Measurements from ENCODE around the gene CTNS.

DNA sequence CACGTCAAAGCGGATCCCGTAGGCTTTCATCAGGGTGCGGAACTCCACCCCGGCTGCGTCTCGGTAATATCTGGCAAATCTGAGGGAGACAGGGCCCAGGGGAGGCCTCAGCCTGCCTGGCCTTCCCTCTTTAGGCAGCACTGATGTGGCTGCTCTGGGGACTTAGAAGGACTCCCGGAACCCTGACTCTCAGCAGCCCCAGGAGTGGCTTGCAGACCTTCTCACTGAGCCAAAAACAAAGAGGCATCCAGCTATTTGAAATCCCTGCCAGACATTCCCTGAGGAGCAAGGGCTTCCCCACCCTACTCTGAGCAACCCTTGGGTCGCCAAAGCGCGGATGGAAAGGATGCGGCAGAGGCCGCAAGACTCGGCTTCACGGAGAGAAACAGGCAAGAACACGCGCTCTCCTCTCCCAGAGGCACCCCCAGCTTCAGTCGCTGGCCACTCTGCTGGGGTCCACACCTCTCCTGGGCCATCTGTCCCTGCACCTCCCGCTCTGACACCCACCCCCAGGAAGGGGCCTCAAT, 51.5 kb downstream of the CTNS start:
- TF ChIP-seq, protein P1, sequence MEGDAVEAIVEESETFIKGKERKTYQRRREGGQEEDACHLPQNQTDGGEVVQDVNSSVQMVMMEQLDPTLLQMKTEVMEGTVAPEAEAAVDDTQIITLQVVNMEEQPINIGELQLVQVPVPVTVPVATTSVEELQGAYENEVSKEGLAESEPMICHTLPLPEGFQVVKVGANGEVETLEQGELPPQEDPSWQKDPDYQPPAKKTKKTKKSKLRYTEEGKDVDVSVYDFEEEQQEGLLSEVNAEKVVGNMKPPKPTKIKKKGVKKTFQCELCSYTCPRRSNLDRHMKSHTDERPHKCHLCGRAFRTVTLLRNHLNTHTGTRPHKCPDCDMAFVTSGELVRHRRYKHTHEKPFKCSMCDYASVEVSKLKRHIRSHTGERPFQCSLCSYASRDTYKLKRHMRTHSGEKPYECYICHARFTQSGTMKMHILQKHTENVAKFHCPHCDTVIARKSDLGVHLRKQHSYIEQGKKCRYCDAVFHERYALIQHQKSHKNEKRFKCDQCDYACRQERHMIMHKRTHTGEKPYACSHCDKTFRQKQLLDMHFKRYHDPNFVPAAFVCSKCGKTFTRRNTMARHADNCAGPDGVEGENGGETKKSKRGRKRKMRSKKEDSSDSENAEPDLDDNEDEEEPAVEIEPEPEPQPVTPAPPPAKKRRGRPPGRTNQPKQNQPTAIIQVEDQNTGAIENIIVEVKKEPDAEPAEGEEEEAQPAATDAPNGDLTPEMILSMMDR (IDR thresholded peaks at IDR 0.05; ENCODE audit: poor library complexity, severe bottlenecking), result no peak
- TF ChIP-seq EZH2 (IDR thresholded peaks at IDR 0.05; ENCODE audit: borderline replicate concordance, insufficient read depth, low read length, poor library complexity, severe bottlenecking) (no peak), EP300 (conservative IDR thresholded peaks at IDR 0.05; ENCODE audit: poor library complexity, severe bottlenecking) (no peak), POLR2AphosphoS5 (IDR thresholded peaks at IDR 0.05) (no peak), TAF1 (IDR thresholded peaks at IDR 0.05; ENCODE audit: low read depth) (no peak), SMC3 (conservative IDR thresholded peaks at IDR 0.05; ENCODE audit: poor library complexity) (no peak), RAD21 (conservative IDR thresholded peaks at IDR 0.05) (no peak), MXI1 (conservative IDR thresholded peaks at IDR 0.05; ENCODE audit: poor library complexity, severe bottlenecking) (no peak)
- TF ChIP-seq, protein P2, sequence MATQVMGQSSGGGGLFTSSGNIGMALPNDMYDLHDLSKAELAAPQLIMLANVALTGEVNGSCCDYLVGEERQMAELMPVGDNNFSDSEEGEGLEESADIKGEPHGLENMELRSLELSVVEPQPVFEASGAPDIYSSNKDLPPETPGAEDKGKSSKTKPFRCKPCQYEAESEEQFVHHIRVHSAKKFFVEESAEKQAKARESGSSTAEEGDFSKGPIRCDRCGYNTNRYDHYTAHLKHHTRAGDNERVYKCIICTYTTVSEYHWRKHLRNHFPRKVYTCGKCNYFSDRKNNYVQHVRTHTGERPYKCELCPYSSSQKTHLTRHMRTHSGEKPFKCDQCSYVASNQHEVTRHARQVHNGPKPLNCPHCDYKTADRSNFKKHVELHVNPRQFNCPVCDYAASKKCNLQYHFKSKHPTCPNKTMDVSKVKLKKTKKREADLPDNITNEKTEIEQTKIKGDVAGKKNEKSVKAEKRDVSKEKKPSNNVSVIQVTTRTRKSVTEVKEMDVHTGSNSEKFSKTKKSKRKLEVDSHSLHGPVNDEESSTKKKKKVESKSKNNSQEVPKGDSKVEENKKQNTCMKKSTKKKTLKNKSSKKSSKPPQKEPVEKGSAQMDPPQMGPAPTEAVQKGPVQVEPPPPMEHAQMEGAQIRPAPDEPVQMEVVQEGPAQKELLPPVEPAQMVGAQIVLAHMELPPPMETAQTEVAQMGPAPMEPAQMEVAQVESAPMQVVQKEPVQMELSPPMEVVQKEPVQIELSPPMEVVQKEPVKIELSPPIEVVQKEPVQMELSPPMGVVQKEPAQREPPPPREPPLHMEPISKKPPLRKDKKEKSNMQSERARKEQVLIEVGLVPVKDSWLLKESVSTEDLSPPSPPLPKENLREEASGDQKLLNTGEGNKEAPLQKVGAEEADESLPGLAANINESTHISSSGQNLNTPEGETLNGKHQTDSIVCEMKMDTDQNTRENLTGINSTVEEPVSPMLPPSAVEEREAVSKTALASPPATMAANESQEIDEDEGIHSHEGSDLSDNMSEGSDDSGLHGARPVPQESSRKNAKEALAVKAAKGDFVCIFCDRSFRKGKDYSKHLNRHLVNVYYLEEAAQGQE (IDR thresholded peaks at IDR 0.05; ENCODE audit: borderline replicate concordance), result no peak
